Testis (tissue), 3 donors: ENCODE data around the gene MRPL48. TPM values are rescaled to one million over a fixed set of nuclear protein-coding genes. Genes with fewer than 3 reads are reported as not detected.

Experiments used
- DNase-seq: peaks from one replicate; pipeline ENCODE4 v3.0.0-alpha.2; 2019
- H3K27ac ChIP-seq, 2 donors: fragments of 200-600 bp; sonication (generic); one replicate each; pipeline ENCODE4 v1.5.1; 2019
- H3K27me3 ChIP-seq: fragments of 200-600 bp; sonication (generic); one replicate; pipeline ENCODE4 v1.5.1; 2019
- H3K36me3 ChIP-seq: fragments of 200-600 bp; sonication (generic); one replicate; pipeline ENCODE4 v1.5.1; 2017; ENCODE audit warnings: low read depth; ENCODE audit errors: missing control alignments
- H3K4me1 ChIP-seq: fragments of 200-600 bp; sonication (generic); one replicate; pipeline ENCODE4 v1.5.1; 2019
- H3K4me3 ChIP-seq, 2 donors: fragments of 200-600 bp; sonication (generic); one replicate each; pipeline ENCODE4 v1.5.1; 2017 to 2019
- H3K9me3 ChIP-seq: fragments of 200-600 bp; sonication (generic); one replicate; pipeline ENCODE4 v1.5.1; 2017
- CTCF ChIP-seq, 3 experiments: fragments of 450-650 bp in 2 of 3; fragments of 200-600 bp in 1 of 3; sonication (generic) in 1 of 3; IDR thresholded peaks; one replicate each; pipeline ENCODE4 v1.5.1; 2016 to 2019; ENCODE audit warnings: antibody characterized with exemption in 3 of 3, mild to moderate bottlenecking in 2 of 3, moderate library complexity in 1 of 3
- POLR2A ChIP-seq: fragments of 450-650 bp; IDR thresholded peaks from one replicate; pipeline ENCODE4 v1.6.1; 2017; ENCODE audit warnings: antibody characterized with exemption, mild to moderate bottlenecking, moderate library complexity
- WGBS, 2 donors: methylation state at CpG; one replicate each; pipeline ENCODE4 v1.1.5; 2018; 5-methylcytosine and 5-hydroxymethylcytosine counted together
- intact Hi-C: fragments of 100-400 bp; cut with DNase I; formaldehyde crosslinking; loops from one replicate; pipeline ENCODE4 v1.15.1; 2023; ENCODE audit warnings: low total_unique reads
- polyA plus RNA-seq: library from polyadenylated mRNA; stranded (reverse); fragments of 350-450 nt; fragmentation: Illumina TruSeq; extraction: RNeasy Lipid Tissue Mini Kit (QIAGEN cat#74804); gene quantifications from one replicate; pipeline ENCODE4 v1.2.3, GENCODE V29; 2014; ENCODE audit warnings: low read depth, low replicate concordance; ENCODE audit not compliant: insufficient read depth
- total RNA-seq, 2 donors: library from RNA; depleted of rRNA; stranded (reverse); fragments of >200 nt; gene quantifications; one replicate each; pipeline ENCODE4 v1.2.3, GENCODE V29; 2016

The MRPL48 gene
- total and polyA plus RNA-seq, 3 donors from 2014 or later, result 9.1 to 16.9 (median 10.7) TPM

GRCh38 chr11:73907191-73907590 is 119.5 kb downstream of the MRPL48 start:
- H3K36me3 ChIP-seq, result no peaks in the 10 kb centered on the region
- H3K27ac ChIP-seq, result no peak overlapping the region
- intact Hi-C loops, result no loop called here
- TF ChIP-seq POLR2A, result no peak
- TF ChIP-seq CTCF (IDR thresholded peaks at IDR 0.05), result no peak
- H3K4me3 ChIP-seq, result no peak overlapping the region
- no peak for DNase-seq
- no peaks in the 10 kb centered on the region for H3K27me3 ChIP-seq
- no peaks in the 10 kb centered on the region for H3K4me1 ChIP-seq
- H3K9me3 ChIP-seq, result no peaks in the 10 kb centered on the region
- WGBS, 2 donors, result 86 to 89% methylated on average over 4 of the region's 4 CpGs

- H3K27me3 ChIP-seq, result no peaks in the 10 kb centered on the region
- 96 to 97% methylated on average over 2 of the region's 2 CpGs for WGBS, 2 donors
- no peaks in the 10 kb centered on the region for H3K36me3 ChIP-seq
These were observed 124.4 kb downstream of the MRPL48 start for GRCh38 chr11:73912026-73912425.

GRCh38 chr11:73913472-73913871 is 125.8 kb downstream of the MRPL48 start:
- no peak for DNase-seq
- no peak for TF ChIP-seq POLR2A
- TF ChIP-seq CTCF (IDR thresholded peaks at IDR 0.05), result no peak
- Histone ChIP-seq H3K4me3 (no peak overlapping the region), H3K9me3 (no peaks in the 10 kb centered on the region), H3K4me1 (no peaks in the 10 kb centered on the region), H3K36me3 (no peaks in the 10 kb centered on the region), H3K27me3 (no peaks in the 10 kb centered on the region), H3K27ac (no peak overlapping the region)
- intact Hi-C loops, result no loop called here

More at GRCh38 chr11:73912026-73912425, 124.4 kb downstream of the MRPL48 start:
- no peak for TF ChIP-seq CTCF (IDR thresholded peaks at IDR 0.05)
- TF ChIP-seq POLR2A, result no peak
- H3K4me3 ChIP-seq, result no peak overlapping the region
- intact Hi-C loops, result no loop called here
- no peaks in the 10 kb centered on the region for H3K9me3 ChIP-seq
- no peak overlapping the region for H3K27ac ChIP-seq
- DNase-seq, result no peak
- no peaks in the 10 kb centered on the region for H3K4me1 ChIP-seq

- DNase-seq, result no peak
- intact Hi-C loops, result no loop called here
- TF ChIP-seq POLR2A (no peak), CTCF (IDR thresholded peaks at IDR 0.05) (no peak)
- Histone ChIP-seq H3K4me1 (no peaks in the 10 kb centered on the region), H3K36me3 (no peaks in the 10 kb centered on the region), H3K27ac (no peak overlapping the region), H3K4me3 (no peak overlapping the region), H3K9me3 (no peaks in the 10 kb centered on the region), H3K27me3 (no peaks in the 10 kb centered on the region)
- 84 to 85% methylated on average over 4 of the region's 4 CpGs for WGBS, 2 donors
These were observed 126.6 kb downstream of the MRPL48 start for GRCh38 chr11:73914284-73914683.

Other genes starting within 250 kb of the MRPL48 start
- gene FAM168A, start 189.8 kb upstream of the MRPL48 start, total RNA-seq, result 10 to 100 TPM; 29.8 to 30.2 TPM
- 20.1 TPM for gene FAM168A, start 189.8 kb upstream of the MRPL48 start, polyA plus RNA-seq
- gene PLEKHB1, start 141.3 kb upstream of the MRPL48 start, total RNA-seq, result 10 to 100 TPM; 62.1 to 71.5 TPM
- 54.9 TPM for gene PLEKHB1, start 141.3 kb upstream of the MRPL48 start, polyA plus RNA-seq
- gene RAB6A, start 26.8 kb upstream of the MRPL48 start, total RNA-seq, result 100 to 1,000 TPM; 104 to 125 TPM
- 71.2 TPM for gene RAB6A, start 26.8 kb upstream of the MRPL48 start, polyA plus RNA-seq
- 10 to 100 TPM; 60.5 to 69.4 TPM for gene COA4, start 89.0 kb downstream of the MRPL48 start, total RNA-seq
- 76.5 TPM for gene COA4, start 89.0 kb downstream of the MRPL48 start, polyA plus RNA-seq
- 10 to 100 TPM; 44.0 to 47.6 TPM for gene PAAF1, start 89.1 kb downstream of the MRPL48 start, total RNA-seq
- 65.5 TPM for gene PAAF1, start 89.1 kb downstream of the MRPL48 start, polyA plus RNA-seq
- gene DNAJB13, start 163.2 kb downstream of the MRPL48 start, total RNA-seq, result 10 to 100 TPM in 1 of 2 donors, 1 to 10 TPM in 1; 8.1 to 14.3 TPM
- 49.3 TPM for gene DNAJB13, start 163.2 kb downstream of the MRPL48 start, polyA plus RNA-seq
- 10 to 100 TPM; 20.6 to 40.8 TPM for gene UCP2, start 195.0 kb downstream of the MRPL48 start, total RNA-seq
- 52.3 TPM for gene UCP2, start 195.0 kb downstream of the MRPL48 start, polyA plus RNA-seq
- gene UCP3, start 221.2 kb downstream of the MRPL48 start, total RNA-seq, result 1 to 10 TPM; 9.7 to 10.0 TPM
- gene UCP3, start 221.2 kb downstream of the MRPL48 start, polyA plus RNA-seq, result 5.8 TPM